ENCODE measurements around the gene TACO1. TPM values are rescaled to one million over a fixed set of nuclear protein-coding genes. Genes with fewer than 3 reads are reported as not detected.

Gene TACO1
- polyA plus RNA-seq, 1 donor (not counting 4 experiments of a cell fraction or from before 2014, with no cell fraction given) = 23.5 TPM

DNA sequence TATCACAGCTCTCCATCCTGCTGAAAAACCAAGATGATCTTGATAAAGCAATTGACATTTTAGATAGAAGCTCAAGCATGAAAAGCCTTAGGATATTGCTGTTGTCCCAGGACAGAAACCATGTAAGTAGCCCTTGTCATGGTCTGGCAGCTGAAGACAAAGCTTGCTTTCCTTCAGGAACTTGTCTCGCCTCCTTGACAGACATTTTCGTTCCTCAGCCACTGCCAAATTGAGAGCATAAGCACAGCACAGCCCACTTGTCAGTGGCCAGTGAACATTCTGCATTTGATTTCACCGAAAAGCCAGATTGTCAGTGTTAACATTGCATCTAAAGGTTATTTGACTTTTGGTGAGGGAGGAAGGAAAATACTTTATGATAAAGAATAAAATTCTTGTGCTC is 57.1 kb downstream of the TACO1 start:
- Histone ChIP-seq H3K27me3 (ENCODE audit: control insufficient read depth, extremely low read depth, insufficient read depth, low read length) (no peaks in the 10 kb centered on the region), H3K9me3 (ENCODE audit: control insufficient read depth, low read depth, low read length) (no peaks in the 10 kb centered on the region), H3K27ac (ENCODE audit: control insufficient read depth, insufficient read depth, low read length) (no peak overlapping the region), H3K9me1 (ENCODE audit: control insufficient read depth, extremely low read depth, insufficient read depth, low read length) (no peaks in the 10 kb centered on the region), H3K9ac (ENCODE audit: control insufficient read depth, extremely low read depth, insufficient read depth, low read length) (no peak overlapping the region), H2AFZ (ENCODE audit: control insufficient read depth, low read length) (no peak overlapping the region), H3K36me3 (ENCODE audit: control insufficient read depth in 2 of 2, extremely low read depth in 1 of 2, insufficient read depth in 2 of 2, low read length in 2 of 2) (peaks cover 5% of the 10 kb centered on the region in 2 experiments), H4K20me1 (ENCODE audit: control insufficient read depth, extremely low read depth, insufficient read depth, low read length) (no peaks in the 10 kb centered on the region), H3K4me2 (ENCODE audit: control insufficient read depth, extremely low read depth, insufficient read depth, low read depth, low read length) (no peak overlapping the region), H3K4me1 (ENCODE audit: control insufficient read depth, extremely low read depth, insufficient read depth, low read length) (no peaks in the 10 kb centered on the region), H3K4me3 (ENCODE audit: control insufficient read depth in 2 of 3, extremely low read depth in 1 of 3, insufficient read depth in 2 of 3, low read depth in 1 of 3, low read length in 3 of 3) (no peak overlapping the region), H3K79me2 (ENCODE audit: control insufficient read depth, insufficient read depth, low read length) (no peaks in the 10 kb centered on the region)
- TF ChIP-seq, protein P1, sequence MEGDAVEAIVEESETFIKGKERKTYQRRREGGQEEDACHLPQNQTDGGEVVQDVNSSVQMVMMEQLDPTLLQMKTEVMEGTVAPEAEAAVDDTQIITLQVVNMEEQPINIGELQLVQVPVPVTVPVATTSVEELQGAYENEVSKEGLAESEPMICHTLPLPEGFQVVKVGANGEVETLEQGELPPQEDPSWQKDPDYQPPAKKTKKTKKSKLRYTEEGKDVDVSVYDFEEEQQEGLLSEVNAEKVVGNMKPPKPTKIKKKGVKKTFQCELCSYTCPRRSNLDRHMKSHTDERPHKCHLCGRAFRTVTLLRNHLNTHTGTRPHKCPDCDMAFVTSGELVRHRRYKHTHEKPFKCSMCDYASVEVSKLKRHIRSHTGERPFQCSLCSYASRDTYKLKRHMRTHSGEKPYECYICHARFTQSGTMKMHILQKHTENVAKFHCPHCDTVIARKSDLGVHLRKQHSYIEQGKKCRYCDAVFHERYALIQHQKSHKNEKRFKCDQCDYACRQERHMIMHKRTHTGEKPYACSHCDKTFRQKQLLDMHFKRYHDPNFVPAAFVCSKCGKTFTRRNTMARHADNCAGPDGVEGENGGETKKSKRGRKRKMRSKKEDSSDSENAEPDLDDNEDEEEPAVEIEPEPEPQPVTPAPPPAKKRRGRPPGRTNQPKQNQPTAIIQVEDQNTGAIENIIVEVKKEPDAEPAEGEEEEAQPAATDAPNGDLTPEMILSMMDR (optimal IDR thresholded peaks at IDR 0.05 in 1 of 3, IDR thresholded peaks at IDR 0.05 in 1 of 3, conservative IDR thresholded peaks at IDR 0.05 in 1 of 3; ENCODE audit: extremely low read depth in 1 of 3, insufficient read depth in 2 of 3, low read length in 3 of 3) = no peak
- TF ChIP-seq EZH2 (IDR thresholded peaks at IDR 0.05; ENCODE audit: low read length) = no peak
- dilution Hi-C loops (cut with MboI; ENCODE audit: extremely low pct_ligation_motif_present, low sequenced_read_pairs) = no loop called here
- FAIRE-seq (no peak), DNase-seq (ENCODE audit: low read depth, low spot score) (no peak)

Small RNA genes within 50 kb of the gene (small RNA-seq; reads per million reads assigned to genes)
- gene RNU6-288P (ENCODE audit: insufficient read length in 3 of 3, low read depth in 3 of 3, low replicate concordance in 1 of 3) = 0 reads per million in 3 experiments

Other genes starting within 250 kb of the TACO1 start
- gene CYB561, start 154.6 kb upstream of the TACO1 start, polyA plus RNA-seq = 14.4 to 21.8 TPM (median 19.4 TPM) in 3 replicates
- 0.05 to 0.07 TPM in 2 of 3 replicates, not detected in the other for gene ACE, start 123.8 kb upstream of the TACO1 start, polyA plus RNA-seq
- not detected in 3 replicates for gene KCNH6, start 77.5 kb upstream of the TACO1 start, polyA plus RNA-seq
- gene DCAF7, start 50.4 kb upstream of the TACO1 start, polyA plus RNA-seq = 20.6 to 51.1 TPM (median 32.6 TPM) in 3 replicates
- 9.8 to 10.2 TPM (median 10.0 TPM) in 3 replicates for gene MAP3K3, start 21.5 kb downstream of the TACO1 start, polyA plus RNA-seq
- gene LIMD2, start 99.2 kb downstream of the TACO1 start, polyA plus RNA-seq = 1.6 to 3.5 TPM (median 3.3 TPM) in 3 replicates
- 25.9 to 29.0 TPM (median 26.3 TPM) in 3 replicates for gene STRADA, start 140.9 kb downstream of the TACO1 start, polyA plus RNA-seq
- 56.5 to 86.4 TPM (median 73.6 TPM) in 3 replicates for gene CCDC47, start 172.7 kb downstream of the TACO1 start, polyA plus RNA-seq
- gene DDX42, start 173.3 kb downstream of the TACO1 start, polyA plus RNA-seq = 74.8 to 116 TPM (median 86.2 TPM) in 3 replicates
- gene PSMC5, start 226.5 kb downstream of the TACO1 start, polyA plus RNA-seq = 111 to 208 TPM (median 141 TPM) in 3 replicates
- 35.4 to 48.5 TPM (median 43.7 TPM) in 3 replicates for gene FTSJ3, start 226.8 kb downstream of the TACO1 start, polyA plus RNA-seq
- 80.3 to 99.8 TPM (median 86.3 TPM) in 3 replicates for gene SMARCD2, start 241.8 kb downstream of the TACO1 start, polyA plus RNA-seq

All from keratinocyte (primary cell).